Panc1 (cell line): Measurements from ENCODE around the gene OTOP2. TPM values are rescaled to one million over a fixed set of nuclear protein-coding genes. Genes with fewer than 3 reads are reported as not detected.

ENCODE experiments used
- ATAC-seq: fragments of 200-7000 bp; cut with Tn5 transposase; 2 replicates; pipeline ENCODE4 v1.9.1; 2020; ENCODE audit warnings: mild to moderate bottlenecking, moderate library complexity
- Bru-seq: library from RNA; stranded (reverse); fragments of 400-500 nt; gene quantifications from one replicate; lab custom pipeline; 2021; lab: Mats Ljungman, UMichigan
- BruChase-seq, 2 experiments: library from RNA; stranded (reverse); fragments of 400-500 nt; gene quantifications; one replicate each; lab custom pipeline; 2021; lab: Mats Ljungman, UMichigan
- BruUV-seq: library from RNA; stranded (reverse); fragments of 400-500 nt; replicated peaks from 2 replicates; lab custom pipeline; 2021; lab: Mats Ljungman, UMichigan
- CTCF ChIA-PET: fragments of 300-600 bp; sonication (Branson Sonifier 250); formaldehyde crosslinking; loops from one replicate; lab custom pipeline; 2022; ENCODE audit warnings: antibody characterized with exemption; lab: Charles Lee
- POLR2A ChIA-PET: fragments of 300-600 bp; sonication (Branson Sonifier 250); formaldehyde crosslinking; loops from one replicate; lab custom pipeline; 2022; ENCODE audit warnings: antibody characterized with exemption; lab: Charles Lee
- DNase-seq: peaks from one replicate; pipeline ENCODE4 v3.0.0-alpha.2; 2010; ENCODE audit warnings: low read depth, low spot score
- H3K27ac ChIP-seq: 2 replicates; pipeline ENCODE4 v1.5.1; 2011; ENCODE audit warnings: mild to moderate bottlenecking, low read length, inconsistent platforms
- H3K27me3 ChIP-seq: fragments of 200-500 bp; sonication (Bioruptor generic); 2 replicates; pipeline ENCODE4 v1.6.0; 2014; ENCODE audit warnings: low read length, inconsistent platforms; ENCODE audit not compliant: control insufficient read depth, insufficient read depth
- H3K36me3 ChIP-seq: fragments of 200-500 bp; sonication (Bioruptor generic); 2 replicates; pipeline ENCODE4 v1.5.1; 2014; ENCODE audit warnings: inconsistent platforms, mild to moderate bottlenecking, low read length, moderate library complexity; ENCODE audit not compliant: control insufficient read depth, insufficient read depth
- H3K4me1 ChIP-seq: 2 replicates; pipeline ENCODE4 v1.5.1; 2011; ENCODE audit warnings: inconsistent platforms, mild to moderate bottlenecking, low read length, moderate library complexity; ENCODE audit not compliant: control insufficient read depth, insufficient read depth
- H3K4me3 ChIP-seq, 2 experiments: 2 replicates each; pipeline ENCODE4 v1.5.1; 2011 to 2012; ENCODE audit warnings: low read depth in 2 of 2, low read length in 2 of 2, mild to moderate bottlenecking in 2 of 2, inconsistent platforms in 1 of 2, moderate library complexity in 1 of 2
- H3K9me3 ChIP-seq: fragments of 200-500 bp; sonication (Bioruptor generic); 2 replicates; pipeline ENCODE4 v1.5.1; 2014; ENCODE audit warnings: low read depth, mild to moderate bottlenecking, inconsistent platforms, low read length, moderate library complexity; ENCODE audit not compliant: control insufficient read depth, insufficient read depth
- CTCF ChIP-seq: fragments of 450-650 bp; IDR thresholded peaks from 2 replicates; pipeline ENCODE4 v1.5.1; 2017; ENCODE audit warnings: mild to moderate bottlenecking
- POLR2AphosphoS5 ChIP-seq: IDR thresholded peaks from 2 replicates; pipeline ENCODE4 v1.6.1; 2012; ENCODE audit warnings: mild to moderate bottlenecking, low read depth, low read length, moderate library complexity
- SIN3A ChIP-seq: IDR thresholded peaks from 2 replicates; pipeline ENCODE4 v1.6.1; 2012; ENCODE audit warnings: low read depth, mild to moderate bottlenecking, low read length, moderate library complexity, borderline replicate concordance; ENCODE audit not compliant: insufficient read depth
- TCF7L2 ChIP-seq: IDR thresholded peaks from 2 replicates; pipeline ENCODE4 v1.6.1; 2011; ENCODE audit warnings: mild to moderate bottlenecking, low read depth, low read length, inconsistent platforms
- in situ Hi-C: cut with HindIII; loops from 2 replicates; pipeline ENCODE4 v1.10.0; 2016; ENCODE audit warnings: low sequenced_read_pairs, low pct_unique_long_range_greater_than_20kb
- intact Hi-C: fragments of 100-400 bp; cut with micrococcal nuclease; formaldehyde crosslinking; loops from one replicate; pipeline ENCODE4 v1.10.0; 2022; ENCODE audit not compliant: unreplicated experiment
- long read RNA-seq: library from polyadenylated mRNA; unstranded; transcript quantifications from one replicate; pipeline ENCODE4 v2.0.0, GENCODE V29; 2021; ENCODE audit not compliant: unreplicated experiment
- polyA plus RNA-seq: library from polyadenylated mRNA; unstranded; fragments of >200 nt; gene quantifications from one replicate; pipeline ENCODE4 v1.2.1, GENCODE V29; 2012; ENCODE audit warnings: missing spikeins; ENCODE audit not compliant: insufficient read length
- total RNA-seq: library from RNA; stranded (reverse); gene quantifications from one replicate; pipeline ENCODE4 v1.2.1, GENCODE V29; 2021; ENCODE audit not compliant: unreplicated experiment
- TF ChIP-seq, protein P1 (sequence below), 2 experiments: IDR thresholded peaks; 2 replicates each; pipeline ENCODE4 v1.6.1; 2011 to 2012; ENCODE audit warnings: low read depth in 2 of 2, control low read depth in 1 of 2, low read length in 1 of 2, mild to moderate bottlenecking in 1 of 2, moderate library complexity in 1 of 2; ENCODE audit not compliant: insufficient read depth in 1 of 2

Gene OTOP2
- not detected for total RNA-seq
- not detected for polyA plus RNA-seq
- Bru-seq, nascent RNA, result not detected
- not detected for BruChase-seq, experiment 1, labeled RNA remaining after a 2-hour chase
- BruChase-seq, experiment 2, labeled RNA remaining after a 6-hour chase, result not detected
- long read RNA-seq, result 0 reads

GRCh38 chr17:74924250-74924948, at the start of gene OTOP2:
TSS of gene OTOP2 (plus strand) at chr17:74924273. CDS start at chr17:74924633, 360 bp downstream.
- in situ Hi-C loops (no loop called here), intact Hi-C loops (no loop called here)
- ATAC-seq (peak; percentile 12; the same call in 1 of the 2 replicates), DNase-seq (no peak)
- no peaks in the 10 kb centered on the region for H3K9me3 ChIP-seq
- POLR2A ChIA-PET, result no interaction called here
- H3K4me1 ChIP-seq, result peaks cover 4% of the 10 kb centered on the region; the same call in 1 of the 2 replicates
- TF ChIP-seq TCF7L2 (no peak), POLR2AphosphoS5 (no peak), SIN3A (no peak), CTCF (no peak)
- TF ChIP-seq, protein P1, sequence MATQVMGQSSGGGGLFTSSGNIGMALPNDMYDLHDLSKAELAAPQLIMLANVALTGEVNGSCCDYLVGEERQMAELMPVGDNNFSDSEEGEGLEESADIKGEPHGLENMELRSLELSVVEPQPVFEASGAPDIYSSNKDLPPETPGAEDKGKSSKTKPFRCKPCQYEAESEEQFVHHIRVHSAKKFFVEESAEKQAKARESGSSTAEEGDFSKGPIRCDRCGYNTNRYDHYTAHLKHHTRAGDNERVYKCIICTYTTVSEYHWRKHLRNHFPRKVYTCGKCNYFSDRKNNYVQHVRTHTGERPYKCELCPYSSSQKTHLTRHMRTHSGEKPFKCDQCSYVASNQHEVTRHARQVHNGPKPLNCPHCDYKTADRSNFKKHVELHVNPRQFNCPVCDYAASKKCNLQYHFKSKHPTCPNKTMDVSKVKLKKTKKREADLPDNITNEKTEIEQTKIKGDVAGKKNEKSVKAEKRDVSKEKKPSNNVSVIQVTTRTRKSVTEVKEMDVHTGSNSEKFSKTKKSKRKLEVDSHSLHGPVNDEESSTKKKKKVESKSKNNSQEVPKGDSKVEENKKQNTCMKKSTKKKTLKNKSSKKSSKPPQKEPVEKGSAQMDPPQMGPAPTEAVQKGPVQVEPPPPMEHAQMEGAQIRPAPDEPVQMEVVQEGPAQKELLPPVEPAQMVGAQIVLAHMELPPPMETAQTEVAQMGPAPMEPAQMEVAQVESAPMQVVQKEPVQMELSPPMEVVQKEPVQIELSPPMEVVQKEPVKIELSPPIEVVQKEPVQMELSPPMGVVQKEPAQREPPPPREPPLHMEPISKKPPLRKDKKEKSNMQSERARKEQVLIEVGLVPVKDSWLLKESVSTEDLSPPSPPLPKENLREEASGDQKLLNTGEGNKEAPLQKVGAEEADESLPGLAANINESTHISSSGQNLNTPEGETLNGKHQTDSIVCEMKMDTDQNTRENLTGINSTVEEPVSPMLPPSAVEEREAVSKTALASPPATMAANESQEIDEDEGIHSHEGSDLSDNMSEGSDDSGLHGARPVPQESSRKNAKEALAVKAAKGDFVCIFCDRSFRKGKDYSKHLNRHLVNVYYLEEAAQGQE (IDR thresholded peaks at IDR 0.05; ENCODE audit: insufficient read depth in 1 of 2, low read depth in 2 of 2, low read length in 1 of 2), result no peak
- H3K4me3 ChIP-seq, result peak within 1 kb of the TSS; percentile 27 to 50
- no TSS peak for BruUV-seq
- H3K27ac ChIP-seq, result no peak within 1 kb of the TSS
- CTCF ChIA-PET, result interaction anchor here (0.7 to 4.0 kb wide), 10 partner anchors 9 to 63 kb away, joined by 3 to 28 read pairs (median 4); partner anchors contain the start of genes CDR2L and FDXR
- peaks cover 18% of the 10 kb centered on the region for H3K27me3 ChIP-seq
- H3K36me3 ChIP-seq, result peaks cover 5% of the 10 kb centered on the region; the same call in 1 of the 2 replicates

DNA sequence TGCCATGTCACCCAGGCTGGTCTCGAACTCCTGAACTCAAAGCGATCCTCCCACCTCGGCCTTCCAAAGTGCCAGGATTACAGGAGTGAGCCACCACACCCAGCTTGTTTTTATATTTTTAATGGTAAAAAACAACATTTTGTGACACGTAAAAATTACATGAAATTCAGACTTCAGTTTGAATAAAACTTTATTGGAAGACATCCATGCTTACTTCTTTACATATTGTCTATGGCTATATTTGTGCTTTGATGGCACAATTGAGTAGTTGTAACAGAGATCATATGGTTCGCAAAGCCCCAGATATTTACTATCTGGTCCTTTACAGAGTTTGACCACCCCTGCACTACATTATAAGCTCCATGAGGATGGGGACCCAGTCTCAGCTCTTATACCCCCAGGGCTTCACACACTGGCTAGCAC, 49.4 kb upstream of the OTOP2 start:
- Histone ChIP-seq H3K27me3 (no peaks in the 10 kb centered on the region), H3K4me3 (no peak overlapping the region), H3K4me1 (peaks cover 9% of the 10 kb centered on the region), H3K9me3 (no peaks in the 10 kb centered on the region), H3K27ac (peak overlapping the region; percentile 3; the same call in 1 of the 2 replicates), H3K36me3 (peaks cover 9% of the 10 kb centered on the region; the same call in 1 of the 2 replicates)
- ChIA-PET CTCF (interaction anchor here (0.5 to 1.4 kb wide), 3 partner anchors 86 to 138 kb away, joined by 3 to 6 read pairs (median 4); no protein-coding TSS in a partner anchor), POLR2A (no interaction called here)
- TF ChIP-seq, protein P1 (IDR thresholded peaks at IDR 0.05; ENCODE audit: insufficient read depth in 1 of 2, low read depth in 2 of 2, low read length in 1 of 2), result no peak
- TF ChIP-seq POLR2AphosphoS5 (no peak), TCF7L2 (no peak), SIN3A (no peak), CTCF (no peak)
- in situ Hi-C loops (no loop called here), intact Hi-C loops (no loop called here)
- no TSS peak for BruUV-seq
- no peak for DNase-seq
- no peak for ATAC-seq
